Heart left ventricle (tissue), 16 donors: ENCODE data around the gene SETD2. TPM values are rescaled to one million over a fixed set of nuclear protein-coding genes. Genes with fewer than 3 reads are reported as not detected.

ENCODE experiments used
- ATAC-seq, 4 donors: fragments of 200-7000 bp; cut with Tn5 transposase; one replicate each; pipeline ENCODE4 v1.9.1; 2020 to 2022; ENCODE audit warnings: moderate library complexity in 4 of 4, mild to moderate bottlenecking in 3 of 4, moderate number of reproducible peaks in 1 of 4
- DNase-seq, 5 donors: peaks; one replicate each; pipeline ENCODE4 v3.0.0-alpha.2; 2020
- H3K27ac ChIP-seq, 12 donors: fragments of 200-600 bp; sonication (generic) in 4 of 12; one replicate each; pipeline versions ENCODE4 v1.5.0 to v1.8.0; 2016 to 2022; ENCODE audit warnings: mild to moderate bottlenecking in 2 of 12
- H3K27me3 ChIP-seq, 9 donors: fragments of 200-600 bp; sonication (generic) in 2 of 9; one replicate each; pipeline versions ENCODE4 v1.5.1 to v1.8.0; 2016 to 2022; ENCODE audit warnings: mild to moderate bottlenecking in 3 of 9
- H3K36me3 ChIP-seq, 9 donors: fragments of 200-600 bp; sonication (generic) in 2 of 9; one replicate each; pipeline versions ENCODE4 v1.5.0 to v1.8.0; 2018 to 2022; ENCODE audit warnings: mild to moderate bottlenecking in 2 of 9
- H3K4me1 ChIP-seq, 12 donors: fragments of 200-600 bp; sonication (generic) in 4 of 12; one replicate each; pipeline versions ENCODE4 v1.5.0 to v1.8.0; 2016 to 2022; ENCODE audit warnings: mild to moderate bottlenecking in 3 of 12
- H3K4me3 ChIP-seq, 12 donors: fragments of 200-600 bp; sonication (generic) in 4 of 12; one replicate each; pipeline versions ENCODE4 v1.5.0 to v1.8.0; 2017 to 2022; ENCODE audit warnings: mild to moderate bottlenecking in 9 of 12, moderate library complexity in 4 of 12
- H3K9me3 ChIP-seq, 12 donors: fragments of 200-600 bp; sonication (generic) in 4 of 12; one replicate each; pipeline versions ENCODE4 v1.5.0 to v1.8.0; 2016 to 2022; ENCODE audit warnings: mild to moderate bottlenecking in 1 of 12
- POLR2A ChIP-seq, 2 donors: fragments of 450-650 bp; IDR thresholded peaks; one replicate each; pipeline ENCODE4 v1.6.1; 2017; ENCODE audit warnings: antibody characterized with exemption in 2 of 2, mild to moderate bottlenecking in 2 of 2, moderate library complexity in 2 of 2
- WGBS, 4 donors: extraction: QIAGEN DNeasy Blood & Tissue Kit in 2 of 4; methylation state at CpG; one replicate each; pipeline versions ENCODE4 v1.1.5 to v1.1.7; 2013 to 2018; 5-methylcytosine and 5-hydroxymethylcytosine counted together
- intact Hi-C, 10 donors: fragments of 100-400 bp; cut with DNase I; formaldehyde crosslinking; loops; one replicate each; pipeline versions ENCODE4 v1.11.1 to v1.14.2; 2022
- polyA plus RNA-seq, 2 donors: library from polyadenylated mRNA; stranded (reverse); fragments of 200-250 nt; gene quantifications; one replicate each; pipeline ENCODE4 v1.2.3, GENCODE V29; 2013
- total RNA-seq, 9 donors: library from RNA; depleted of rRNA in 2 of 9; stranded (reverse); fragments of >200 nt in 2 of 9; fragmentation: NEBNext Ultra II Directional in 3 of 9; extraction: Animal tissue kit (Norgen Biotek cat#: 25700) in 3 of 9; gene quantifications; one replicate each; pipeline versions ENCODE4 v1.1.0 to v1.2.4, GENCODE V29; 2016 to 2023
- TF ChIP-seq, protein P1 (sequence below), 12 donors: fragments of 200-600 bp; sonication (generic) in 4 of 12; IDR thresholded peaks; one replicate each; pipeline versions ENCODE4 v1.5.0 to v1.8.0; 2018 to 2022; ENCODE audit warnings: antibody characterized with exemption in 12 of 12, mild to moderate bottlenecking in 5 of 12
- donor health status: ischemic (EF 13 %, LVEDD 7.1; RV severe dilation, severe dysfunction).
- donor health status: healthy with polysubstance abuse.
- donor health status: DM: no; HTN: yes; CAD: no.
- donor health status: DM: no; HTN: no; CAD: no.
- donor health status: ischemic (EF 25% LVEDD 6.9; RV normal size, moderate dysfunction).
- donor health status: ischemic (EF 25% LVEDD 5.7; RV mildly dilated, moderate dysfunction).
- donor health status: healthy.
- donor health status: DM: yes; HTN: yes; CAD: no.
- donor health status: ischemic (EF 35%, LVEDD 5.7; RV mildly dilated, moderate dysfunction).
- donor health status: nonischemic (EF 11% LVEDD 7.7; RV severe dilation, severe dysfunction).
- donor health status: DM: yes; HTN: yes; CAD: no.
- donor health status: PGD.
- donor health status: ischemic (EF 29% LVEDD 5.4; RV normal size, mild dysfunction).
- donor health status: nonischemic (EF 23%, LVEDD 6.1; RV moderate dilation, normal function).

The SETD2 gene
- total and polyA plus RNA-seq, 11 donors: 9.0 to 34.1 (median 29.9) TPM

DNA sequence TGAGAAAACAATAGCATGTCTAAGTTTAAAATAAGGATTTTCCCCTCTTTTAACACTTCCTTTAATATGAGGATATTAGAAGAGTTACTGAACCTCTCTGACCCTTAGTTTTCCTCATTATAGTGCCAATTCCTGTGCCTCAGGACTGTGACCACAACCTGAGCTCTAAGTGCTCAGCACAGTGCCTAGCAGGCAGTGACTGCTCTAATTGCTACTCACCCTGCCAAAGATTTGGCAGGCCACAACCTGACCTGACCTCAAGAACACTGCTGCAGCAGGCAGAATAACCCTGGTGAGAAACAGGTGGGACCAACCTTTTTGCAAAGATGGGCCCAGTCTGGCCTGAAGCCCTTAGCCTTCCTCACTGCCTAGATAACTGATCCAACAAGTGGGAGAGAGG lies 148.8 kb downstream of the SETD2 start:
- no peak for TF ChIP-seq POLR2A (IDR thresholded peaks at IDR 0.05)
- TF ChIP-seq, protein P1, sequence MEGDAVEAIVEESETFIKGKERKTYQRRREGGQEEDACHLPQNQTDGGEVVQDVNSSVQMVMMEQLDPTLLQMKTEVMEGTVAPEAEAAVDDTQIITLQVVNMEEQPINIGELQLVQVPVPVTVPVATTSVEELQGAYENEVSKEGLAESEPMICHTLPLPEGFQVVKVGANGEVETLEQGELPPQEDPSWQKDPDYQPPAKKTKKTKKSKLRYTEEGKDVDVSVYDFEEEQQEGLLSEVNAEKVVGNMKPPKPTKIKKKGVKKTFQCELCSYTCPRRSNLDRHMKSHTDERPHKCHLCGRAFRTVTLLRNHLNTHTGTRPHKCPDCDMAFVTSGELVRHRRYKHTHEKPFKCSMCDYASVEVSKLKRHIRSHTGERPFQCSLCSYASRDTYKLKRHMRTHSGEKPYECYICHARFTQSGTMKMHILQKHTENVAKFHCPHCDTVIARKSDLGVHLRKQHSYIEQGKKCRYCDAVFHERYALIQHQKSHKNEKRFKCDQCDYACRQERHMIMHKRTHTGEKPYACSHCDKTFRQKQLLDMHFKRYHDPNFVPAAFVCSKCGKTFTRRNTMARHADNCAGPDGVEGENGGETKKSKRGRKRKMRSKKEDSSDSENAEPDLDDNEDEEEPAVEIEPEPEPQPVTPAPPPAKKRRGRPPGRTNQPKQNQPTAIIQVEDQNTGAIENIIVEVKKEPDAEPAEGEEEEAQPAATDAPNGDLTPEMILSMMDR (IDR thresholded peaks at IDR 0.05): no peak
- no peak for ATAC-seq
- Histone ChIP-seq H3K27ac (no peak overlapping the region), H3K4me3 (no peak overlapping the region), H3K36me3 (peaks cover 0 to 63% (median 47%) of the 10 kb centered on the region in 9 donors), H3K27me3 (no peaks in the 10 kb centered on the region), H3K4me1 (peaks cover 0 to 16% (median under 1%) of the 10 kb centered on the region in 12 donors), H3K9me3 (no peaks in the 10 kb centered on the region)
- intact Hi-C loops: loop anchor here in 1 of 10 donors (10.0 kb wide), 1 partner anchor 310 kb away; no protein-coding TSS in a partner anchor
- no peak for DNase-seq

DNA sequence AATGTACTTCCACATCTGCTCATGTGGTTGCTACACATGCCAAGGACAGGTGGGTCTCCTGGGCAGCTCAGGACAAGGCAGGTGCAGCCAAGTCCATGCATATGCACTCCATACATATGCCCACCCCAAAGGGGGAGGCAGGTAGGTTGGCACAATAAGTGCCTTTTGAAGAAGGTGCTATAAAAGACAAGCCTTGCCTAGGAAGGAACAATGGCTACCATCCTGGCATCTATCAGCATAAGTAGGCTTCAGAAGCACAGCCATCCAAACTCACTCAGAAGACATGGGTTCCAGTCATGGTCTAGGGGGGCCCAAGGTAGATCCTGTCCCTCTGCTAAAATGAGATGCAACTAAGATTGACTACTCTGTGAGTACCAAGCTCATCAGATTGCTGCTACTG lies 149.9 kb downstream of the SETD2 start:
- H3K4me1 ChIP-seq: peaks cover 0 to 18% (median 7%) of the 10 kb centered on the region in 12 donors
- intact Hi-C loops: loop anchor here in 1 of 10 donors (10.0 kb wide), 1 partner anchor 311 kb away; no protein-coding TSS in a partner anchor
- no peak for TF ChIP-seq POLR2A (IDR thresholded peaks at IDR 0.05)

DNA sequence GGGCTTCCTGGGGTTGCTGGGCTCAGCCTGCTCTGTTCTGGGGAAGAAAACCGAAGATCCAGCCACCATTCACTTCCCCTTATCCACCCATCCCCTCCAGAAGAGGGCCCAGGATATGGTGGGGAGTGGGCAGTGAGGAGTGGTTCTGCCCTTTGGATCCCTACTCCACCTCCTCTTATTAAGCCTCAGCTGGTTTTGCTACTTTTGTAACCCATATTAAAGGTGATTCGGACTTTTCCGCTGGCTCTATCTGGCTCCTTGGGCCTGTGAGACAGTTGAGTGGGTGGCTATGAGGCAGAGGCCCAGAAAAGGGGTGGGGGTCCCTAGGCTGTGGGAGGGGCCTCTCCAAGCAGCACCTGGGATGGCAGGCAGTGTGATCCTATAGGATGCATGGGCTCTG lies 150.7 kb downstream of the SETD2 start:
- intact Hi-C loops: loop anchor here in 1 of 10 donors (10.0 kb wide), 1 partner anchor 312 kb away; no protein-coding TSS in a partner anchor
- Histone ChIP-seq H3K27me3 (no peaks in the 10 kb centered on the region), H3K36me3 (peaks cover 0 to 49% (median 29%) of the 10 kb centered on the region in 9 donors), H3K9me3 (no peaks in the 10 kb centered on the region), H3K27ac (no peak overlapping the region), H3K4me3 (no peak overlapping the region), H3K4me1 (peaks cover 0 to 22% (median 9%) of the 10 kb centered on the region in 12 donors)
- TF ChIP-seq, protein P1 (IDR thresholded peaks at IDR 0.05): no peak
- no peak for TF ChIP-seq POLR2A (IDR thresholded peaks at IDR 0.05)
- 79 to 91% (median 87%) methylated on average over 3 of the region's 3 CpGs for WGBS, 4 donors
- DNase-seq: no peak
- no peak for ATAC-seq

More for the DNA sequence above, 149.9 kb downstream of the SETD2 start:
- ATAC-seq (no peak), DNase-seq (no peak)
- no peak overlapping the region for H3K27ac ChIP-seq
- H3K27me3 ChIP-seq: no peaks in the 10 kb centered on the region
- peaks cover 0 to 53% (median 37%) of the 10 kb centered on the region in 9 donors for H3K36me3 ChIP-seq
- H3K4me3 ChIP-seq: no peak overlapping the region
- no peaks in the 10 kb centered on the region for H3K9me3 ChIP-seq

DNA sequence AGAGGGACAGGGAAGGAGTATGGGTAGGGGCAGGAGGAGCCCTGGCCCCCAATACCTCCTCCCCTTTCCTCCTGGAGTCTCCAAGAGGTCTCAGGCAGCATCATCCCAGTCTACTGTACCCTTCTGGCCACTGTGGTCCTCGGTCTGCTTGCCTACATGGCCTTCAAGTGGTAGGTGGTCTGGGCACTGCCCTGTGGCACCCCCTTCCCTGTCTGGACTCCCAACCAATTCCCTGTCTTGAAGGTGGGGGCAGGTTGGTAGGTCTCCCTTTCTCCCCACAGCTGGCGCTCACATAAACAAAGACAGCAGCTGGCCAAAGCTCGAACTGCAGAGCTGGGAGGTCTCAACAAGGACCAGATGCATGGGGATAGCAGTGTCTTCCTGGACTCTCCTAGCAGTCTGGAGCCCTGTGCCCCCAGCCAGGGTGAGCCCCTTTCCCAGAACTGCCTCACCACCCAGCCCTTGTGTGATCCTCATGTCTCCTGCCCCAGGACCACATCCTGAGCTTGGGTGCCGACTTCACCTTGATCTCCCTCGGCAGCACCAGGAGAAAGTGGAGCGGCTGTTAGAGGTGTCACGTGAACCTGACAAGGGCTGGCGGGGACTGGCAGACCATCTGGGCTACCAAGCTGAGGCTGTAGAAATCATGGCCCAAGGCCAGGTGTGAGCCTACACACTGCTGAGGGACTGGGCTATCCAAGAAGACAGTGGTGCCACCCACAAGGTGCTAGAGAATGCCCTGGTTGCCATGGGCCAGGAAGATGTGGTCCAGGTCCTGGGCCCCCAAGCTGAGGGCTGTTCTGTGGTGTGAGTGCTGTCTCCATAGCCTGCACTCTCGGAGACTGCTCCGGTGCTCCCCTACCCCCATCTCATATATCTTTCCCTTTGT lies 151.3 kb downstream of the SETD2 start:
- no peak overlapping the region for H3K4me3 ChIP-seq
- intact Hi-C loops: loop anchor here in 1 of 10 donors (10.0 kb wide), 1 partner anchor 312 kb away; no protein-coding TSS in a partner anchor
- 72 to 77% (median 73%) methylated on average over 7 to 10 of the region's 10 CpGs for WGBS, 4 donors

More for the DNA sequence above, 151.3 kb downstream of the SETD2 start:
- ATAC-seq (no peak), DNase-seq (peak in 2 of 5 donors; percentile 35 to 61)
- H3K27me3 ChIP-seq: no peaks in the 10 kb centered on the region
- no peak overlapping the region for H3K27ac ChIP-seq
- no peak for TF ChIP-seq POLR2A (IDR thresholded peaks at IDR 0.05)
- TF ChIP-seq, protein P1 (IDR thresholded peaks at IDR 0.05): no peak
- no peaks in the 10 kb centered on the region for H3K9me3 ChIP-seq
- H3K4me1 ChIP-seq: peaks cover 0 to 22% (median 9%) of the 10 kb centered on the region in 12 donors
- H3K36me3 ChIP-seq: peaks cover 0 to 47% (median 24%) of the 10 kb centered on the region in 9 donors
